HL-60/S4 treated with phorbol 12-myristate 13-acetate at 8.2 ng/mL for 4 days and 3 days (cell line): ENCODE results near the gene CUL9.

ENCODE experiments used
- in situ Hi-C: fragments of 300-500 bp; cut with MboI; formaldehyde crosslinking; loops from 2 replicates; pipeline ENCODE4 v1.15.0; 2022; ENCODE audit warnings: low sequenced_read_pairs

Gene CUL9

GRCh38 chr6:43226192-43226851 lies 44.3 kb downstream of the CUL9 start:
- in situ Hi-C loops, result no loop called here

GRCh38 chr6:43228951-43229802 lies 47.2 kb downstream of the CUL9 start, which contains the start of gene DNPH1:
TSS of gene DNPH1 (minus strand) at chr6:43229481. CDS start at chr6:43229456, 25 bp downstream.
- in situ Hi-C loops, result no loop called here

- in situ Hi-C loops, result no loop called here
Measured at GRCh38 chr6:43229803-43230620, 48.0 kb downstream of the CUL9 start.

- in situ Hi-C loops, result no loop called here
Measured at GRCh38 chr6:43231053-43231452, 49.1 kb downstream of the CUL9 start.

DNA sequence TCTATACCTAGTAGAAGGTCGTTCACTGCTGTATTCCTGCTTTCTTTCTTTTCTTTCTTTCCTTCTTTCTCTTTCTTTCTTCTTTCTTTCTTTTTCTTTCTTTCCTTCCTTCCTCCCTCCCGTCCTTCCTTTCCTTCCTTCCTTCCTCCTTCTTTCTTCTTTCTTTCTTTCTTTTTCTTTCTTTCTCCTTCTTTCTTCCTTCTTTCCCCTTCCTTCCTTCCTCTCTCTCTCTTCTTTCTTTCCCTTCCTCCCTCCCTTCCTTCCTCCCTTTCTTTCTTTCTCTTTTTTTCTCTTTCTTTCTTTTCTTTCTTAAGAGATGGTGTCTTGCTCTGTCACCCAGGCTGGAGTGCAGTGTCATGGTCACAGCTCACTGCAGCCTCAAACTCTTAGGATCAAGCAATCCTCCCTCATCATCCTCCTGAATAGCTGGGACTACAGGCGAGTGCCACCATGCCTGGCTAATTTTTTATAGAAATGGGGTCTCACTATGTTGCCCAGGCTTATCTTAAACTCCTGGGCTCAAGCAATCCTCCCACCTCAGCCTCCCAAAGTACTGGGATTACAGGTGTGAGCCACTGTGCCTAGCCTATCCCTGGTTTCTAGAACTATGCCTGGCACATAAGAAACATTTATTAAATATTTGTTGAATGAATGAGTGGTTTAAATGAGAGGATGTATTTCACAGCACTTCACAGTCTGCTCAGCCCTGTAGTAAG lies 49.9 kb downstream of the CUL9 start:
- in situ Hi-C loops, result no loop called here

DNA sequence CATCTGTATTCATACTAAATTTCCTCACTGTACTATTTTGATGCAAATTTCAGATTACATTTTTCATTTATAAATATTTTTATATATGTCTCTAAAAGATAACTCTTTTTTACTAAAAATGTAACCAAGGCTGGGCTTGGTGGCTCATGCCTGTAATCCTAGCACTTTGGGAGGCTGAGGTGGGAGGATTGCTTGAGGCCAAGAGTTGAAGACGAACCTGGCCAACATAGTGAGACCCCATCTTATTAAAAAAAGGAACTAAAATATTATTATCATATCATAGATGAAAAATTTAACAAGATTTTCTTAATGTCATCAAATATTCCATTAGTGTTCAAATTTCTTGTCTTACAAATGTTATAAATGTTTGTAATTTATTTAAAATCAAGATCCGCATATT lies 53.8 kb downstream of the CUL9 start:
- in situ Hi-C loops, result no loop called here

DNA sequence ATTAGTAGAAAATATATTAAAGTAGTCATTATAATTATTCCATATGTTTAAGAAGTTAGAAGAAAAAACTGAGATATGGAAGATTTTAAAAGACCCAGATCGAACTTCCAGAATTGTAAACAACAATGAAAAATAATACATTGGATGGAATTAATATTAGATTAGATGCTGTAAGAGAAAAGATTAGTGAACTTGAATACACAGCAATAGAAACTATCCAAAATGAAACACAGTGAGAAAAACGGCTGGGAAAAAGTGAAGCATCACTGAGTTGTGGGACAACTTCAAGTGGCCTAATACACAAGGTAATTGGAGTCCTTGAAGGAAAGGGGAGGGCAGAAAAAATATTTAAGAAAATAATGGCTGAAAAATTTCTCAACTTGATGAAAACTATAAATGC lies 57.1 kb downstream of the CUL9 start:
- in situ Hi-C loops, result no loop called here

- in situ Hi-C loops, result no loop called here
Measured at GRCh38 chr6:43240950-43241349, 59.0 kb downstream of the CUL9 start.

DNA sequence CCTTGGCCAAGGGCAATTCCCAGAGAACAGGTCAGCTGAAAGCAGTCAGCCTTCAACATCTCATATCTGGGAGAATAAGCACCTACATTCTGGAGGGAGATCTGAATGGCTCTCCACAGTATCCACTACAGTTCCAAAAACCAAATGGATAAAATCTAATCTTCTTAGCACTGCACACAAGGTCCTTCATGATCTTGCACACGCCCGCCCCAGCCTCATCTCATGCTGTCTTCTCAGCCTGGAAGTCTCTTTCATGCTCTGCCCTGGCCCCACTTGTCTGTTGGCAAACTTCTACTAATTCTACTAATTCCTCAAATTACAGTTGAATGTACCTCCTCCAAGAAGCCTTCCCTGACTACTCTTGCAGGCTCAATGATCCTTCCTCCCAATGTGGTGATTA lies 59.5 kb downstream of the CUL9 start:
- in situ Hi-C loops, result no loop called here

DNA sequence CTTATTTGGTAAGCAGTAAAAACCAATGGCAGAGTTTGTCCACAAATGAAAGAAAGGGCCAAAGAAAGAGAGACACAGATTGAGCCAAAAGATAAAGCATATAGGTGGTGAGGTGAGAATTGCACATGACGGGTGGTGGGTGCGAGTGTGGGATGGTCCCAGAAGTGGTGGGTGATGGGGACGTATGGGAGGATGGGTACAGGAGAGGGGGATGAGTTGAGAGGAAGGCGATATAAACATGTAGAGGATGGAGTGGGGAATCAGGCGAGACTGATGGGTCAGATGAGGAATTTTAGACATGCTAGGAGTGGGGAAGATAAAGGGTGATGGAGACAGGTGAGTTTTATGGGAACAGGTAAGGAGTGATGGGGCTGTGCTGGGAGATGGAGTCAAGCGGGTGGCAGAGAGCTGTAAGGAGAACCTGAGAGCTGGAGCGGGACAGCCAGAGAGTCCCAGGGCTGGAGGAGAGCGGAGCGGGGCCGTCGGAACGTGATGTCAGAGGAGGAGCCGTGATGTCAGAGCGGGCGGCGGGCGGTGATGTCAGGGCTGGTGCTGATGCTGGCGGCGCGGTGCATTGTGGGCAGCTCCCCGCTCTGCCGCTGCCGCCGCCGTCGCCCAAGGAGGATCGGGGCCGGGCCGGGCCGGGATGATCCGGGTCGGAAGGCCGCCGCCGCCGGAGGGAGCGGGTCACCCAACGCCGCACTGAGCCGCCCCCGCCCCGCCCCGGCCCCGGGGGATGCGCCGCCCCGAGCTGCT lies 61.1 kb downstream of the CUL9 start, which contains the start of gene TTBK1:
TSS of gene TTBK1 (plus strand) at position 574 of the 756 bp plus-strand sequence. CDS start 3,180 bp downstream, outside the sequence.
- in situ Hi-C loops, result no loop called here

- in situ Hi-C loops, result no loop called here
Measured at GRCh38 chr6:43243664-43244321, 61.8 kb downstream of the CUL9 start.

DNA sequence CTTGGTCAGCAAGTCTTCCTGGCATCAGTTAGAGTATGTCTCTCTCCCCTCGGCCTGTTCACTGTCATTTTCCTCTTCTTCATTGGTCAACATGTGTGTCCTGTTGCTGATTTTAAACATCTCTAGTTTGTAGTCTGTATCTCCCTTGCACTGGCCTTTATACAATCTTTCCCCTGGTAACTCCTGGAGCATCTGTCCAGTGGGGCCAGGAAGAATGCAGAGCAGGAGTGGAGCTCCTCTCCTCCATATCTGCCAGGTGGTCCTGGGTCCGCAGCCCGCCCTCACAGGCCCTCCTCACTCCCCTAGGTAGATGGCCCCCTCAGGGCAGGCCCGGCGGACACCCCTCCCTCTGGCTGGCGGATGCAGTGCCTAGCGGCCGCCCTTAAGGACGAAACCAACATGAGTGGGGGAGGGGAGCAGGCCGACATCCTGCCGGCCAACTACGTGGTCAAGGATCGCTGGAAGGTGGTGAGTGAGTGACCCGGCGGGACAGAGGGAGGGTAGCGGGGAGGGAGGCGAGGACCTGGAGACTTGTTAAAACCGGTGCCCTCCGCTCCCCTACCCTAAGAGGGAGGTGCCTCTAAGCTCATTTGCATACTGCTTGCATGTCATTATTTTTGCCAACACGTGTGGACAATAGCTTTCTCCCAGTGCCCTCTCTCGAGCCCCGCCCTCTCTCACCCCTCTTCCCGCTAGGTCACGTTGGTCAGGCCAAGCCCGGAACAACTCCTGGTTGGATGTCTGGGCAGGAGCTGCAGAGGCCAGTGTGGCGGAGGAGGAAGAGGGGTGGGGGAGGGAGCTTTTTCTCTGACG lies 64.5 kb downstream of the CUL9 start:
- in situ Hi-C loops, result no loop called here

DNA sequence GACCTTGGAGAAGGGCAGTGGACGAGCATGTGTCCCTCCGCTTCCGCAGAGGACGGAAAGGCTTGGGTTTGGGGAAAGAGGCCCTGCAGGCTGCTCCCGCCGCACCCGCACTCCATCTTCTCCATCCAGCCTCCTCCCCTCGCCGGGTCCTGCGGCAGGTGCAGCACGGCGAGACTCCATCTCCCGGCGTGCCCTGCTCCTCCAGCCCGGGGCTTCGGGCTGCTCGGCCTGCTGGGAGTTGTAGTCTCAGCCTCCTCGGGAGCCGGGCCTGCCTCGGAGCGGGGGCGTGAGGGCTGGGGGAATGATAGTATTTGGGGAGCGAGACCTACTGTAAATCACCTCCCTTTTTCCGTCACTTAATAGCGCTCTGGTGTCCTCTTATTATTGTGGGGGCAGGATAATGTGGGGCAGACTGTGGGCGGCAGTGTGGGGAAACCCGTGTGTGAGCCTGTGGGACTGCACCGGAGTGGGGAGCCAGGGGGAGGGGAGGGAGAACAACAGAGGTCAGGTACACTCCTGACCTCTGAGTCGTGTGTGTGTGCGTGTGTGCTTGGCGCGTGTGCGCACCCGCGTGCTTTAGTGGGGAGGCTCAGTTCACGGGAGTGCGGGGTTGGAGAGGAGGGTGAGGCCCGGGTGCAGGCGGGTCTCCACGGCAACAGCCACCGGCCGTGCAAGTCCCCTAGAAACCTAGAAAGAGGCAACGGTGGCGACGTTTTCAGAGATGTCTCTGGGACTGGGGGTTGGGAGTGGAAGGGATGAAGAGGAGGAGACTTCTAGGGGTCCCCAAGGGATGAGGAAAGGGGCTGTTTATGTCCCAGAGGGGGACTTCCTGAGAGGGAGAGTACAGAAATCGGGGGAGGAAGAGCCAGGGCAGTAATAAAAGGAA lies 65.4 kb downstream of the CUL9 start:
- in situ Hi-C loops, result no loop called here

DNA sequence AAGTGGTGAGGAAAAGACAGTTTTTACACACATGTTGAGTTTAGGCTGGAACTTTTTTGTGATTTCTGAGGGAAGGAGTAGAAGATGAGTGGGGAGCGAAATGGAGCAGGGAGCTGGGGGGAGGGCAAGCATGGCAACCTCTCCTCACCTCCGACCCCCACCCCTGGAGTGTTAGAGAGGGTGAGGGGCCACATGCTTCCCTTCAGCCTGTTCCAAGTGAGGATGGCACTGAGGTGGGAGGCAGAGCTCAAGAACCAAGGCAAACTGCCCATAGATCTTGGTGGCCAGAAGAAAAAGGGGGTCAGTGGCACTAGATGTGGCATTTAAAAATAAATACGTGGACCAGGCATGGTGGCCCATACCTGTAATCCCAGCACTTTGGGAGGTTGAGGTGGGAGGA lies 66.1 kb downstream of the CUL9 start:
- in situ Hi-C loops, result no loop called here

- in situ Hi-C loops, result no loop called here
Measured at GRCh38 chr6:43248791-43249190, 66.8 kb downstream of the CUL9 start.

GRCh38 chr6:43250992-43251373 lies 69.0 kb downstream of the CUL9 start:
- in situ Hi-C loops, result loop anchor here (10.0 kb wide), 1 partner anchor 84 kb away; no protein-coding TSS in a partner anchor

DNA sequence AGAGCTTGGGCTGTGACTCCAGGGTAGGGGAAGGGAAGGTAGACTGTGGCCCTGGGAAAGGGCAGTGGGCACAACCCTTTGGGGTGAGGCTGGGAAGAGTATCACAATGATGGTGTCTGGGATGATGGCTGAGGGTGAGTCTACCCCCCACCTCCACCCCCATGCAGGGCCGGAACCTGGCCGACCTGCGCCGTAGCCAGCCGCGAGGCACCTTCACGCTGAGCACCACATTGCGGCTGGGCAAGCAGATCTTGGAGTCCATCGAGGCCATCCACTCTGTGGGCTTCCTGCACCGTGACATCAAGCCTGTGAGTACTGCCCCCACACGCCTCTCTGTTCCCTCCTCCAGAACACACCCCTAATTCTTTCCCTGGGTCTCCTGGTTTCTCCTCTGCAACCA lies 71.4 kb downstream of the CUL9 start:
- in situ Hi-C loops, result loop anchor here (10.0 kb wide), 1 partner anchor 81 kb away; no protein-coding TSS in a partner anchor
